UCSD-AML1 (cell line): ENCODE results near the gene PUS3.
A peak's percentile ranks its signal among the peaks of the same experiment; 100 is the strongest.

Source experiments
- DNase-seq: peaks from one replicate; lab custom pipeline; 2025; ENCODE audit not compliant: unreplicated experiment; lab: John Stamatoyannopoulos, UW

Gene PUS3, protein sequence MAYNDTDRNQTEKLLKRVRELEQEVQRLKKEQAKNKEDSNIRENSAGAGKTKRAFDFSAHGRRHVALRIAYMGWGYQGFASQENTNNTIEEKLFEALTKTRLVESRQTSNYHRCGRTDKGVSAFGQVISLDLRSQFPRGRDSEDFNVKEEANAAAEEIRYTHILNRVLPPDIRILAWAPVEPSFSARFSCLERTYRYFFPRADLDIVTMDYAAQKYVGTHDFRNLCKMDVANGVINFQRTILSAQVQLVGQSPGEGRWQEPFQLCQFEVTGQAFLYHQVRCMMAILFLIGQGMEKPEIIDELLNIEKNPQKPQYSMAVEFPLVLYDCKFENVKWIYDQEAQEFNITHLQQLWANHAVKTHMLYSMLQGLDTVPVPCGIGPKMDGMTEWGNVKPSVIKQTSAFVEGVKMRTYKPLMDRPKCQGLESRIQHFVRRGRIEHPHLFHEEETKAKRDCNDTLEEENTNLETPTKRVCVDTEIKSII

DNA sequence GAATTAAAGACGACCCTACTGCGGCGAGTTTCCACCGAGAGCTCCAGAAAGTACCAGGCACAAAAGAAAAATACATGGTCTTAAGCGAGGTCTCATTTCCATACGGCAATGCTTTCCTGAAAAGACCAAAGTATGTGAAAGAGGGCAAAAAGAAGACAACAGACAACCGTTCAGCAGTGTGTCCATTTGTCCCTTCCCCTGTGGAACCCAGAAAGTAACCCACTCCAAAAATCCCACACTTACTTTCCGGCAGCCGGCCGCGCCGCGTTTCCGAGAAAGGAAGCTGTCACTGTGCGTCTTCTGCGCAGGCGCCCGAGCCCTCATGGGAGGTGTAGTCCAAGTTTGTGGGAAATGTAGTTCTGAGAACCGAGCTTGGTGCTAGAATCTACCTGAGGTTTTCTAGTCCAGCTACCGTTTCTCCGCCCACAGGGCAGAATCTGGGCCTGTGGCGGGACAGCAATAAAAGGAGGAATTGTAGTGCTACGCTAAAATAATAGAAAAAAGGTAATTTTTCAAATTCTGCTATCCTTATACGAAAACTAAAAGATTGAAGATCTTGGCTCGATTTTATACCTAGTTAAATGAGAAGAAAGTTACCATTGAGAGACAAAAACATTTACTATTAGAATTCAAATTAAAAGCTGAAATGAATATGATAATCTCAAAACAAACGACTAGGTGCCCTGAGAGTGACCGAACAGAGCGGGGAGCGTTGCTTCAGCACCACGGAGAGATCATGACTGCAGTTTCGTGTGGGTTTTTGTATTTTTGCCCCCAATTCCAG lies at the start of gene PUS3:
PUS3 (minus strand) TSS at position 280 of the 784 bp plus-strand sequence. CDS start 6,922 bp downstream, outside the sequence.
- peak; percentile 86 for DNase-seq

DNA sequence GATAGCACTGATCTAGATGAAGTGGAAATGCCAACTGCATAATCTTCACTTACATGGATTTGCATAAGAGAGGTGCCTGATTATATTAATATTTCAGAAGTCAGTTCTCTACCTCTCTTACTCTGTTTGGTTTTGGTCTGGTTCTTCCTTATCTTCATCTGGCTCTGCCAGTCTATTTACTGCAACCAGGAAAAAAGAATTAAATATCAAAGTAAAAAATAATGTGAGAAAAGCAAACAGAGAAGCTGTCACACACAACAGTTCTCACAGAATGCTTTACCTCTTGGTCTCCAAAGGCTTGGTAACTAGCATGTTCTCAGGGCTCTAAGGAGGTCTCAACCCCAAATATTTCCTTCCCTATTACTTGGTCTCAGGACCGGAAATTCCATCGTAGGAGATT lies 49.6 kb upstream of the PUS3 start:
- DNase-seq = no peak

DNA sequence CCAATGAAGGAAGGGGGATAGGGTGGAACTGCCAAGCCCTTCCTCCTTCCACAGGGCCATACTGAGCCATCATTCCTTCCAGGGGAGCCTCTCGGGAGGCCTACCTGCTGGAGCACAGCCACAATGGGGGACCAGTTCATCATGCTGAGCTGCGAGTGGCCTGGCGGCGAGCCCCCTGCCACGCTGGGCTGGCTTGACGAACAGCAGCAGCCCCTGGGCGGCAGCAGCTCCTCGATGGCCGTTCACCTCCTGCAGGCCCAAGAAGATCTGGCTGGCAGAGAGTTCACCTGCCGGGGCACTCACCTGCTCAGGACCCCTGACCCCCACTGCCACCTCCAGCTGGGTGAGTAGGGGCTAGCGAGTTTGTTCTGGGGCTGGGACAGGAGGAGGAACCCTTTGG lies 48.7 kb upstream of the PUS3 start:
- DNase-seq = no peak

DNA sequence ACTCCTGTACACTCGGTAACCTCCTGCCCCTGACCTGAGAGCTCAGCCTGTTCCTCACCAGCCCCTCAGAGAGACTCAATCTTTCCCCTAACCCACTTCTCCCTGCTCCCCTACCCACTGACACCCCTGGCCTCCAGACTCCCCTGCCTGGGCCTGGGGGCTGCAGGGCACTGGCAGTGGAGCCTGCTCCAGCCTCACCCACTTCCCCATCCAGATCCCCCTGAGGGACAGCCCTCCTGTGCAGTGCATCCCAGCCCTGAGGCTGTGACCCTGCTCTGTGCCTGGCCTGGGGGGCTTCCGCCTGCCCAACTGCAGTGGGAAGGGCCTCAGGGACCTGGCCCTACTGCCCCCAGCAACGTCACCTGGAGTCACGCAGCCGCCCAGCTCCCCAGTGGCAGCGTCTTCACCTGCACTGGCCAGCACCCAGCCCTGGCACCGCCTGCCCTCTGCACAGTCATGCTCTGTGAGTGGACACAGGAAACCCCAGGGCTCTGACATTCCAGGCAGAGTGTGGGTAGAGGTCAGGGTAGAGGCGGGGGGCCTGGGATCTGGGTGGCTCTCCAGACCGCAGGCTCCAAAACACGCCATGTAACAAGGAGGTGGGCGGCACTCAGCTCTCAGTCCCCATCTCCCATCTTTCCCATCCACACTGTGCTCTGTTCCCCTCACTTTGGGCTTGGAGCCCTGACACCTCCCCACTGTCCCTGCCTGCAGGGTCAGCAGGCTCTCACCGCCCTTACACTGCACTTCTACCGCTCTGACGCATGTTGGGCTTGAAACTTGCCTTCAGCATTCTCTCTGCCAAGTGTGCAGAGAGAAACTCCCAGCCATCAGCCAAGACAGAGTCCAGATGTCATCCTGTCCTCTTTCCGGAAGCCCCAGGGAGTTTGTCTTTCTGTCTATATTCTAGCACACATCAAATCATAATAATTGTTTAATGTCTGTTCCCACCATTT lies 48.0 kb upstream of the PUS3 start:
- no peak for DNase-seq

DNA sequence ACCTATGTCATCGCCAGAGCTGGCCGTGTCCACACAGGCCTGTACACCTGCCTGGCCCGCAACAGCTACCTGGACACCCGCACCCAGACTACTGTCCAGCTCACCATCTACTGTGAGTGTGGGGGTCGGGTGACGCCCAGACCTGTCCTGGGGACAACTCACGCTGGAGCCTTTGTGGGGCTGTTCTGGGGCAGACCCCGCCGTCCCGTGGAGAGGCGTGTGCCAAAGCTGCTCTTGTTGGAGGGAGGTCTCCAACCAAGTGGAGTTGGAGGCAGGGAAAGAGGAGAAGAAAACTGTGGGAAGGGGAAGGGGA lies 47.1 kb upstream of the PUS3 start:
- no peak for DNase-seq

DNA sequence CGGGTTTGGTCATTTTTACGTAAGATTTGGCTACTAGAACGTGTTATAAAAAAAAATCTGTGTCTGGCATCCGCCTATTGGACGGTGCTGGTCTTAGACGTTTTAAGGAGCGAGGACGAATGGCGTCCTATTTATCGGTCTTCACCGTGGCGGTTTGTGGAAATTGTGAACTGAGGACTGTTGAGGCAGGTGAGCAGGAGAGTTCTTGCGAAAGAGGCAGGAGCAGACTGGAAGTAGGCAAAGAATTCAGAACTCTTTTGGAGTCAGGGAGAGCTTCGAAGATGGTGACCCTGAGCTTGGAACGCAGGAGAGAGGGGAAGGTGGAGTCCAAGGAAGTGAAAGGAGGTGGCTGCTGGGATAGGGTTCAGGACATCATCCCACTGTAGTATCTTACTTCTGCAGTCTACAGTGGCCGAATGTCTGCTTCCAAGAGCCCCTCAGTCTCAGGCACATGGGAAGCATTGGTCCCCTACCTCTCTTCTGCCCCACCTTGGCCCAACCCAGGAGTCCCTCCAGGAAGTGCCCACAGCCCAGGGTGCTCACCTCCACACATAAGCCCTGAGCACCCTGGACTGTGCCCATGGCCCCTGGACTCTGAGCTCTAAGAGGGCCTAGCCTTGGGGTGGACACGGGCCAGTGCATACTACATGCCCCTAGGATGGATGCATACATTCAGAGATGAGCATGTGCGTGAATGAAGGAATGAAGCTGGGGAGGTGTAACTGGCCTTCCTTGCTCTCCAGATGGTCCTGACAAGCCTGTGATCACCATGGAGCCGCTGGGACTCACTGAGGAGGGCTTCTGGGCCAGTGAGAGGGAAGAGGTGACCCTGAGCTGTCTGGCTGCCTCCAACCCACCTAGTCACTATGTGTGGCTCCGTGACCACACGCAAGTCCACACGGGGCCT lies 46.5 kb upstream of the PUS3 start:
- no peak for DNase-seq

DNA sequence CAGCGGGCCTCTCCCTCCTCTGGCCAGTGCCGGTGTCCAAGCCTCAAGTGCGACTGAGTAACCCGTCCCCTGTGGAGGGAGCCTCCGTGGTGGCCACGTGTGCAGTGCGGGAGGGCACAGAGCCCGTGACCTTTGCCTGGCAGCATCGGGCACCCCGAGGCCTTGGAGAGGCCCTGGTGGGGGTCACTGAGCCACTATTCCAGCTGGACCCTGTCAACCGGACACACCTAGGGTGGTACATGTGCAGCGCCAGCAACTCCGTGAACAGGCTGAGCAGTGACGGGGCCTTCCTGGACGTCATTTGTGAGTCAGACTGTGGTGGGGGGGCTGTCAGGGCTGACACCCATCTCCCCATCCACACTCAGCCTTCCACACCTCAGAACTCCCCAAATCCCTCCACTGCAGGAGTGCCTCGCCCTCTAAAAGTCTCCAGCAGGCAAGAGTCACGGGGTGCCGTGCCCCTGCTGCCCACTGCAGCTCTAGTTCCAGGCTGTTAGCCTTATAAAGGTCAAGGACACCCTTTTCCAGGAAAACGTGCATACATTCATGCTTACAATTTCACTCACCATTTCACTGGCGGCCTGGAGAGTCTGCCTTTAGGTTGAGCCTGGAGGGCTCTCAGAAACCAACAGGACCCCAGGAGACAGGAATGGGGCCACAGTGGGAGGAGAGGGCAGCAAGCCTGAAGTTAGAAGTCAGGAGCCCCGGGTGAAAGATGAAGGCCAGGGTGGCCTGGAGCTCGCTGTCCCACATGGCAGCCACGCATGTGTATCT lies 45.5 kb upstream of the PUS3 start:
- DNase-seq = no peak

DNA sequence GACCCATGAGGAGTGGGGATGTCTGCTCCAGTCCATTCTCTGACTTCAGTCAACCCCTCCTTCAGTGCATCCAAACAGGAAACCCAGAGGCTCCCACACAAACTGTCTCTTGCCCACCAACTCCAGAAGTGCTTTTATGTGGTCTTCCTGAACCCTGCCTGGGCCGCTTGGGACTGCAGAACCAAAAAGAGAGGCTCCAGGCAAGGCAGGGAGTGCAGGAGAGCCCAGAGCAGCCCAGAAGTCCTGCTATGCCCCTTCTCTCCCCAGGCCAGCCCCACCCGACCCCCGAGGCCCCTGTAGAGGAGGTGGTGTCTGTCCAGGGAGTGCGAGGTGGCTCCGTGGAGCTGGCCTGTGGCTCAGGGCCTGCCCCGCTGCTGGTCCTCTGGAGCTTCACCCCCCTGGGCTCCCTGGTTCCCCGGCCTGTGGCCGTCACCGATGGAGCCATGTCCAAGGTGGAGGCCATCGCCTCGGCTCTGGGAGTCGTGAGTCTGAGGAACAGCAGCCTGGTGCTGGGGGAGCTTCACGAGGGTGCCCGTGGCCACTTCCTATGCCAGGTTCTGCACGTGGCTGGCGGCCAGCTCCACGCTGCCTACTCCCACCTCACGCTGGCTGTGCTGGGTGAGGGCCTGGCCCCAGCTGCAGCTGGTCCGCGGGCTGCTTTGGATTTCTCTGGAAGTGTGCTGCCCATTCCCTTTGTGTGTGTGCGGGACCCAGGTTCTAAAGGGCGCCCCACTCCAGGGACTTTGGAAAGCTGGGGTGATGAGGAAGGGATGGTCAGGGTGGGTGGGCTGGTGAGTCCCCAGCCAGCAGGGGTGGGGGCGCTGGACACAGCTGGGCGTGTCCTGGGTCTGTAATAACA lies 44.6 kb upstream of the PUS3 start:
- no peak for DNase-seq

DNA sequence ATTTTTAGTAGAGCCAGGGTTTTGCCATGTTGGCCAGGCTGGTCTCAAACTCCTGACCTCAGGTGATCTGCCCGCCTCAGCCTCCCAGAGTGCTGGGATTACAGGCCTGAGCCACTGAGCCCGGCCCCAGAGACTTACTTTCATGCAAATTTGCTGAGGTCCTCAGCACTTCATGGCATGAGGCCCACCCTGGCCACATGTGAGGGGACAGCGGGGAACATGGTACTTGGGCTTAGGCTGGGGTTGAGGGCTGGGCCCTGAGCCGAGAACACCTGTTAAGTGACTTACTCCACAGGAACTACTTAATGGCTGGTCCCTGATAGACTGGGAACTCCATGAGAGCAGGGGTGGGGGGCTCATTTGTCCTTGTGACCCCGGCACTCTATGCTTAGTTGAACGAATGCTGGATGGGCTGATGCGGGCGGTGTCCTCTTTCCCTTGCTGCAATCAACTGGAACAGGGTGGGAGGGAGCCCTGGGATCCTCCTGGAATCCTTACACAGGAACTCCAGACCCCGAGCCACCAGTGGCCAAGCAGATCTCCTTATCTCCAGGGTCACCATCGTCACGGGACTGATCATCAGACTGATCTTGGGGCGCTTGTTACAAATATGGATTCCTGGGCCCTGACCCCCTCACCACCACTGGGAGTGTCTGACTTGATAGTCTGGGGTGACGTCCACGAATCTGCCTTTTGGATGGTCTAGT lies 43.9 kb upstream of the PUS3 start:
- DNase-seq = no peak

DNA sequence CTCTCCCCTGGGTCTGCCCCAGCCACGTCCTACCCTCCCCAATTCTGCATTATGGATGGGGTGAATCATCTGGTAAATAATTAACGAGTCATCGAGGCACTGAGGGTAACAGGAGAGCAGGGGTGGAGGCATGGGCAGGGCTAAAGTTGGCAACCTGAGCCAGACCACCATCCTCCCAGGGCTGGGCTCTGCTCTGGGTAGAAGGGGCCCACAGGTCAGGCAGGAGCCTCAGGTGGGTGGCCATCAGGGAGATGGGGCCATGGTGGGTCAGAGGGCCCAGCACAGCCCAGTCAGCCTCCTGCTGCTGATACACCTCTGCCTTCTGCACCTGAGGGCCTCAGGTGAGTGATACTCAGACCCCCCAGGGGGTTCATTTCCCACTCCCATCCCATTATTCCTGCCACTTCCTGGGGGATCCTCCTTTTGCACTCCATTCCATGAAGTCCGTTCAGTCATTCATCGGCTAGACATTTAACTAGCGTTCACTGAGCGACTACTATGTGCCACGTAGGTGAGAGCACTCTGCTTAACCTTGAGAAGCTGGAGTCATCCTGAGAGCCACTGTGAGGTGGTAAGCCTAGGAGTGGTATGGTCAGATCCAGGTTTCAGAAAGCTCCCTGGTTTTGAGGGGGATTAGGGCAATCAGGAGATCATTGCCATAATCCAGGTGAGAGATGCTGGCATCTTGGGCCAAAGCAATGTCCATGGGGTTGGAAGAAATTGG lies 43.0 kb upstream of the PUS3 start, which contains the start of gene VSIG10L2:
VSIG10L2 (plus strand) TSS at position 248 of the 724 bp plus-strand sequence; CDS start at position 260, 12 bp downstream.
- no peak for DNase-seq

DNA sequence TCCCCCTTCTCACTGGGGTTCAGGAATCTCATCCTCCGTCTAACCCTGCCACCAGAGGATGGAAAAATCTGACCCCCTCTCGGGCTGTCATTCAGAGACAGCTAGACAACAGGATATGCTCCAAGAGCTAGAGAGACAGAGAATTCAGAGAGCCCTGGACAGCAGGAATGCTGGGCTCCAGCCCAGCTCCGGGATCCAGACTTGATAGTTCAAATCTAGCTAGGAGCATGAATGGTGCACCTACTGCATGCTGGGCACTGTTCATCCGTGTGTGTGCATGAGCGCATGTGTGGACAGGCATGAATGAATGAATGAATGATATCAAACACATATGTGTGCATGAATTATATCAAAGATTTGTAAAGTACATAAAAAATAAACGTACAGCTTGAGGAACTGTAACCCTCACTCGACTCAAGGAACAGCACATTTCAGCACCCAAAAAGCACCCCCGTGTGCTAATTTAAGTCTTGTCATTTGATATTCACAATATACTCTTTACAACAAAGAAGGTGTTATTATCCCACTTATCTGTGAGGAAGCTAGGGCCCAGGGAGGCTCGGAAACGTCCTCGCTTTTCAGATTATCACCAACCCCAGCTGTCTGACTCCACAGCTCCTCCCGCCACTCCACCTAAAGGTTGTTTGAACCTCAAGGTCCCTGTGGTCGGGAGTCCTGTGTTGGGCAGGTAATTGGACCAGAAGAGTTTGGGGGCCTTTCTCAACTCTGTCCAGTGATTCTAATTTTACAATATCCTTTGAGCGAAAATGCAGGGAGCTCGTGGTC lies 42.2 kb upstream of the PUS3 start:
- no peak for DNase-seq

DNA sequence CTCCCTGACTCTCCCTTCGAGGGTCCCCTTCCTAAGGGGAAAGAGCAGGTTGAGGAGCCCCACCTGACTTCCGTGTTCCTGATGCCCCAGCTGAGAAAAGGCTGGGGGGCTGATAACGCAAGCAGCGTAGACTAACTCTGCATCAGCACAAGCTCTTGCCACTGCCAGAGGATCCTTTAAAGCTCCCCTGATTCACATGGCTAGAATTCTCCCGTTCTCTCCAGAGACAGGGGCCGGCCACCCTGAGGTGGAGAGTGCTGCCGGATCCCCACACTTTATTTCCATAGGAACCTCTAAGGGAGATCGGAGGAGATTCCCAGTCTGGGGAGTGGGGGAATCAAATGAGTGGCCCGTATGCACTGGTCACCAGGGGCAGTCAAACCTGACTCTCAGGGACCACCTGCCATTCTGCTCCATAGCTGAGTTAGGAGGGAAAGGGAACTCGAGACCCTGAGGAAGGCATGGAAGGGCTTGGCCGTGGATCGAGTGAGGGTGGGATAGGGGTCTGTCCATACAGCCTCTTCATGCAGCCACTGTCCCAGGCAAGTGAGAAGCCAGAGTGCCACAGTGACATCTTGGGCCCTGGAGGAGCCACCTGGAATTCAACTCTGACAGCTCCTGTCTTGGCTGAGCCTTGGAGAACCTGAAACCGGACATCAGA lies 41.5 kb upstream of the PUS3 start:
- DNase-seq = no peak

DNA sequence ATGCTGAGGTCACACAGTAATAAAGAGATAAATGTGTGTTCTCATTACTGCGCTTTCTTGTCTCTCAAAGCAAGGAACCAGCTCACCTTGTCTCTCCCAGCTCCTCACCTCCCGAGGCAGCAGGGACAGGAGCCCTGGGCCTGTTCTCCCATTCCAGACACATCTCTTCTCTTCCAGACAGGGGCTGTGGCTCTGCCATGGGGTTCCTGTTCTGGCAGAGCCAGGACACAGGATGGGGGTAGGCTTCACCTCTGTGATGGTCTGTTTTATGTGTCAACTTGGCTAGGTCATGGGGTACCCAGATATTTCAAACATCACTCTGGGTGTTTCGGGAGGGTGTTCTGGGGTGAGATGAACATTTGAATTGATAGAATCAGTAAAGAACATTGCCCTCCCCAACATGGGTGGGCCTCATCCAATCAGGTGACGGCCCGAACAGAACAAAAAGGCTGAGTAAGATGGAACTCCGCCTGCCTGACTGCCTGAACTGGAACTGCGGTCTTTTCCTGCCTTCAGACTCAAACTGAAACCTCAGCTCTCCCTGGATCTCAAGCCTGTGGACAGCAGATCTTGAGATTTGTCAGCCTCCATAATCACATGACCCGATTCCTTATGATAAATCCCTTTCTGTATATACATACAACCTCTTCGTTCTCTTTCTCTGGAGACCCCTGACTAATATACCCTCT lies 40.8 kb upstream of the PUS3 start:
- DNase-seq = no peak

DNA sequence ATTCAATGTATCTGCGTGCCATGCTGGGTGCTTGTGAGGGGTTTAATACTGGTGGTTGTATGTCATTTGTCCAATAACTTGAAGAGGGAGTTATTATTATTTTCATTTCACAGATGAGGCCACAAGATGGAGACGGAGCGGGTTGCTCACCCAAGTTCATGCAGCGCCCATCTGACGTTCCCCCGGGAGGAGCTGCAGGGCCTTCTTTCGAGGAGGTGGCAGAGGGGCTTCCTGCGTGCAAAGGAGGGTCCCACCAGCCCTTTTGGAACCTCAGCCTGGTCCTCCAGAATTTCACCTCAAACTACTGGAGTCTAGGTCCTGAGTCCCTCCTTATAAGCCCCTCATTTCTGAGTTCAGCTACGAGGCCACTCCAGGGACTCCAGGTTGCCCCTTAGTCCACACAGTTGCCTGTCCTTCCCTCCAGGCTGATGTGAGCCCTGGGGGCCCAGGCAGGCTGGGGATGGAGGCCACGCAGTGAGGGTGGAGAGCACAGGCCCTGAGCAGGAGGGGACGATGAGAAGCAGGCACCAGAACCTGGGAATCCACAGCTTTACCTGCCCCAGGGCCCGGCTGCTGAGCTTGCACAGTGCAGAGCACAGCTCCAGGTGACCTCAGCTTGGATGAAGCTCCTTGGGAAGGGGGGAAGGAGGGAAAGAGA lies 39.9 kb upstream of the PUS3 start:
- no peak for DNase-seq
